HuH-7.5 (cell line): Measurements from ENCODE around the gene CTH.
"Not testable (repeated sequence)": the region's sequence is repeated elsewhere in the genome, so short reads cannot be mapped to it uniquely, and the experiment has no call there.

Source experiments
- DNase-seq: peaks from one replicate; pipeline ENCODE4 v3.0.0; 2011; ENCODE audit warnings: low spot score

The CTH gene

GRCh38 chr1:70410604-70411359, at the start of gene CTH:
CTH (plus strand) TSS chr1:70411268; CDS start chr1:70411416, 148 bp downstream.
- DNase-seq = peak; percentile 65

GRCh38 chr1:70361727-70362398, 49.2 kb upstream of the CTH start:
- DNase-seq = no peak

GRCh38 chr1:70364439-70364838, 46.6 kb upstream of the CTH start:
- no peak for DNase-seq

GRCh38 chr1:70366425-70366952, 44.6 kb upstream of the CTH start:
- not testable (repeated sequence) for DNase-seq

- DNase-seq = not testable (repeated sequence)
These were observed 44.1 kb upstream of the CTH start for GRCh38 chr1:70366997-70367396.

GRCh38 chr1:70367397-70367796, 43.7 kb upstream of the CTH start:
- DNase-seq = not testable (repeated sequence)

GRCh38 chr1:70371586-70371985, 39.5 kb upstream of the CTH start:
- DNase-seq = not testable (repeated sequence)

GRCh38 chr1:70372426-70372825, 38.6 kb upstream of the CTH start:
- DNase-seq = no peak

GRCh38 chr1:70373580-70373979, 37.5 kb upstream of the CTH start:
- DNase-seq = not testable (repeated sequence)

GRCh38 chr1:70376196-70376595, 34.9 kb upstream of the CTH start:
- no peak for DNase-seq

- DNase-seq = no peak
These were observed 28.4 kb upstream of the CTH start for GRCh38 chr1:70382682-70383081.

- DNase-seq = no peak
These were observed 27.6 kb upstream of the CTH start for GRCh38 chr1:70383483-70383882.

- no peak for DNase-seq
These were observed 26.5 kb upstream of the CTH start for GRCh38 chr1:70384542-70384941.

GRCh38 chr1:70385477-70385876, 25.6 kb upstream of the CTH start:
- no peak for DNase-seq

- no peak for DNase-seq
These were observed 24.9 kb upstream of the CTH start for GRCh38 chr1:70386121-70386520.

- no peak for DNase-seq
These were observed 23.6 kb upstream of the CTH start for GRCh38 chr1:70387507-70387906.

- no peak for DNase-seq
These were observed 18.4 kb upstream of the CTH start for GRCh38 chr1:70392626-70393025.

GRCh38 chr1:70396607-70397006, 14.5 kb upstream of the CTH start:
- no peak for DNase-seq

GRCh38 chr1:70397013-70397412, 14.1 kb upstream of the CTH start:
- DNase-seq = no peak

- no peak for DNase-seq
These were observed 10.7 kb upstream of the CTH start for GRCh38 chr1:70400335-70400734.

- no peak for DNase-seq
These were observed 9.1 kb upstream of the CTH start for GRCh38 chr1:70401974-70402373.

GRCh38 chr1:70403759-70404158, 7.3 kb upstream of the CTH start:
- DNase-seq = no peak

- DNase-seq = no peak
These were observed 5.2 kb upstream of the CTH start for GRCh38 chr1:70405780-70406416.
